ENCODE measurements around the gene WFIKKN2.
"Not testable (repeated sequence)": the region's sequence is repeated elsewhere in the genome, so short reads cannot be mapped to it uniquely, and the experiment has no call there.

The WFIKKN2 gene

DNA sequence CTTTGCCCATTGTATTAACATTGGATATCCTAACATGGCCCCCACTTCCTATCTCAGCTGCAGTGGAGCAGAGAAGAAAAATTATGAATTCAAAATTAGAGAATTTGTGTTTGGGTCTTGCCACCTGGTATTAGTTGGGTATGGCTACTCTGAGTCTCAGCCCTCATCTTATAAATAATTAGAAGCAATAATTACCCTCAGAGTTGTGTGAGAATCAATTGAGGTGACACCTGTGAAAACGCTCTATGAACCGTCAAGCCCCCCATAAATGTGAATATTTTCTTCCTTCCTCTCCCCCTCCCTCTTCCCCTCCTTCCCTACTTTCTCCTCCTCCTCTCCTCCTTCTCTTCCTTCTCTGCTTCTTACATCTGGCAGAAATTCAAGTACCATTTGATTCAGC, 39.7 kb downstream of the WFIKKN2 start:
- Mint-ChIP-seq H3K9me3 (no peaks in the 10 kb centered on the region), H3K27ac (no peak overlapping the region), H3K4me3 (no peak overlapping the region), H3K36me3 (no peaks in the 10 kb centered on the region), H3K4me1 (no peaks in the 10 kb centered on the region), H3K27me3 (no peaks in the 10 kb centered on the region)
- ATAC-seq (ENCODE audit: low read depth) (no peak), DNase-seq (ENCODE audit: low spot score in 2 of 2) (no peak)

DNA sequence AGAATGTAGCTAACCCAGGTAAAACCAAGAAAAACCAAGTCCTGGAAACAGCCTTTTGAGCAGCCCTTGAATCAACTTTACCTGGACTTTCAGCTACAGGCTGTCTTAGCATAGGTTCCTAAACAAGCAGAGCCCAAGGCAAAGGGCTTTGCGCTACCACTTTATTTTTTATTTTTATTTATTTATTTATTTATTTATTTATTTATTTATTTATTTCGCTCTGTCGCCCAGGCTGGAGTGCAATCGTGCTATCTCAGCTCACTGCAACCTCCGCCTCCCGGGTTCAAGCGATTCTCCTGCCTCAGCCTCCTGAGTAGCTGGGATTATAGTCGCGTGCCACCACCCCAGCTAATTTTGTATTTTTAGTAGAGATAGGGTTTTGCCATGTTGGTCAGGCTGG, 41.7 kb downstream of the WFIKKN2 start:
- not testable (repeated sequence) for H3K36me3 Mint-ChIP-seq; DNase-seq (ENCODE audit: low spot score in 2 of 2); H3K4me1 Mint-ChIP-seq; ATAC-seq (ENCODE audit: low read depth); H3K9me3 Mint-ChIP-seq; H3K27ac Mint-ChIP-seq; H3K4me3 Mint-ChIP-seq; H3K27me3 Mint-ChIP-seq

DNA sequence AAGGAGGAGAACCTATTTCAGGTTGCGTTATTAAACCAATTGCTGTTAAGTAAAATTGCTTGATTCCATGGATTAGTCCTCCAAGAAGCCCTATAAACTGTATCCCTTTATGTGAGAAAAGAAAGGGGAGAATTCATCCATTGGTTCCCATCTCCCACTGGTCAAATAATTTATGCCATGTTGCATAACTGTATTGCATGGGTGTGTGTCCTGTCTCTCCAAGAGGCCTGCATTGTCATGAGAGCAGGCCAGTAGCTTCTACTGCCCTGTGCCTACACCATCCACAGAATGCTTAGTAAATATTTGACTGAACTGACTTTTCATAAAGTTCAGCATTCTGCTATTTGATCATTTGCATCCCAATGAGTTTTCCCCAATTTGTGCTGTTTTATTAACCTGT, 42.5 kb downstream of the WFIKKN2 start:
- Mint-ChIP-seq H3K4me3 (no peak overlapping the region), H3K36me3 (no peaks in the 10 kb centered on the region), H3K27ac (no peak overlapping the region), H3K9me3 (no peaks in the 10 kb centered on the region), H3K4me1 (no peaks in the 10 kb centered on the region), H3K27me3 (no peaks in the 10 kb centered on the region)
- ATAC-seq (ENCODE audit: low read depth) (no peak), DNase-seq (ENCODE audit: low spot score in 2 of 2) (no peak)

DNA sequence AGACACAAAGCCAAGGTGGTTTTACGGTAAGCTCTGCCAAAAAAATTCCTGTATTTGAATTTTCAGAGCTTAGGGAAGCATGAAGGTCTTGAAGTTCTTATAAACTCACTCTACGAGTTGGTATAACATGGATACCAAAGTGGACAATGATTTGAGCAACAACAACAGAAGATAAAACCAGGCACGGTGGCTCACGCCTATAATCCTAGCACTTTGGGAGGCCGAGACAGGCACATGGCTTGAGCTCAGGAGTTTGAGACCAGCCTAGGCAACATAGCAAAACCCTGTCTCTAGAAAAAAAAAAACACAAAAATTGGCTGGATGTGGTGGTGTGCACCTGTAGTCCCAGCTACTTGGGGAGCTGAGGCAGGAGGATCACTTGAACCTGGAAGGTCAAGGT, 43.7 kb downstream of the WFIKKN2 start:
- ATAC-seq (ENCODE audit: low read depth) (no peak), DNase-seq (ENCODE audit: low spot score in 2 of 2) (no peak)
- Mint-ChIP-seq H3K4me3 (no peak overlapping the region), H3K36me3 (no peaks in the 10 kb centered on the region), H3K9me3 (no peaks in the 10 kb centered on the region), H3K27ac (no peak overlapping the region), H3K4me1 (peaks cover 6% of the 10 kb centered on the region), H3K27me3 (no peaks in the 10 kb centered on the region)

DNA sequence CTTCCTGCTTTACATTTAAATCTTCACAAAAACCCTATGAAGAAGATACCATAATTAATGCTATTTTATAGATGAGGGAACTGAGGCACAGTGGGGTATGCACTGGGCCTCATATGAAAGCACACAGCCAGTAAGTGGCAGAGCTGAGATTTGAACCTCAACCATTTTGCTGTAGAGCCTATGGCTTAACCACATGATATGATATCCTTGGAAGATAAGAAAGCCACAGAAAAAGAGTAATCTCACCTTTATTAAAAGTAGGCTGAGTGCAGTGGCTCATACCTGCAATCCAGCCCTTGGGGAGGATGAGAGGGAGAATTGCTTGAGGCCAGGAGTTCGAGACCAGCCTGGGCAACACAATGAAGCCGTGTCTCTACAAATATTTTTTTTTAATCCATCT, 45.8 kb downstream of the WFIKKN2 start:
- Mint-ChIP-seq H3K9me3 (no peaks in the 10 kb centered on the region), H3K27ac (no peak overlapping the region), H3K36me3 (no peaks in the 10 kb centered on the region), H3K27me3 (no peaks in the 10 kb centered on the region), H3K4me1 (peaks cover 10% of the 10 kb centered on the region), H3K4me3 (no peak overlapping the region)
- DNase-seq (ENCODE audit: low spot score in 2 of 2) (no peak), ATAC-seq (ENCODE audit: low read depth) (no peak)

DNA sequence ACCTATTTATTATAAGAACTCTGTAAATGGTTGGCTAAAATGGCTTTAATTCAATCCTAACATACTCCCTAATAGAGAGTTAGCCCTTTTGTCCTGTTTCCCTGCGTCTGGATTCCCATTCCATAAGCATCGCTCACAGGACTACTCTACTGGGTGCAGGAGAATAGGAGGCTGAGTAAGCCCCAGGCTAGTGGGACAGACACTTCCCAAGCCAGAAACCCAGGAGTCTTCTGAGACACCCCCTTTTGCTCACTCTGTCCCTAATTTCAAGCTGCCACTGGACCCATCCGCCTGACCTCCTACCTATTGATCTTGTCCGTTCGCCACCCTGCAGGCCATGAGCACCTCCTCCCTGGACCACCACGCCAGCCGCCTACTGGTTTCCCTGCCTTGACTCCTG, 47.5 kb downstream of the WFIKKN2 start:
- no peak for DNase-seq (ENCODE audit: low spot score in 2 of 2)
- no peak overlapping the region for H3K27ac Mint-ChIP-seq
- no peaks in the 10 kb centered on the region for H3K27me3 Mint-ChIP-seq
- peaks cover 12% of the 10 kb centered on the region for H3K4me1 Mint-ChIP-seq
- no peaks in the 10 kb centered on the region for H3K36me3 Mint-ChIP-seq
- ATAC-seq (ENCODE audit: low read depth) = no peak
- no peak overlapping the region for H3K4me3 Mint-ChIP-seq
- no peaks in the 10 kb centered on the region for H3K9me3 Mint-ChIP-seq

DNA sequence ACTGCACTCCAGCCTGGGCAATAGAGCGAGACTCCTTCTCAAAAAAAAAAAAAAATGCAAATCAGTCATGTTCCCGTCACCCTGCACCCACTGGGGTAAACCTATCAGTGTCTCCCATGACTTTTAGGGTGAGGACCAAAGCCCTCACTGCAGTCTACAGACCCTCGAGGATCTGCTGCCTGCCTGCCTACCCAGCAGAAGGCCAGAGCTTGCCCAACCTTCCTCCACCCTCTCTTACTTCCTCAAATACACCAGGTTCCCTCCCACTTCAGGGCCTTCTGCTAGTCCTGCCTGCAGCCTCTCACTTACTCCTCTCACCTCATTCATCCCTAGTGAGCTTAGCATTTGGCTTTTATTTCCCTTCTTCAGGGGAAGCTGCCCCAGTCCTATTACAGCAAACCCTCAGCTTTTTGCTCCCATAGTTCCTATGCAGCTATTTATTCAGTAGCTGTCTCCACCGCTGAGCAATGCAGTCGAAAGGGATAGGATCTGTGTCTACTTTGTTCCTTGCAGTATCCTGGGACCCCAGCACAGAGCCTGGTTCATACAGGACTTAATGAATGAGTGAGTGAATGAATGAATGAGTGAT, 48.6 kb downstream of the WFIKKN2 start:
- Mint-ChIP-seq H3K36me3 (no peaks in the 10 kb centered on the region), H3K27ac (peak overlapping the region; percentile 36), H3K4me3 (peak overlapping the region; percentile 44), H3K27me3 (no peaks in the 10 kb centered on the region), H3K4me1 (peaks cover 12% of the 10 kb centered on the region), H3K9me3 (no peaks in the 10 kb centered on the region)
- ATAC-seq (ENCODE audit: low read depth) (peak; percentile 99), DNase-seq (ENCODE audit: low spot score in 2 of 2) (peak in 1 of 2 donors; percentile 28)

DNA sequence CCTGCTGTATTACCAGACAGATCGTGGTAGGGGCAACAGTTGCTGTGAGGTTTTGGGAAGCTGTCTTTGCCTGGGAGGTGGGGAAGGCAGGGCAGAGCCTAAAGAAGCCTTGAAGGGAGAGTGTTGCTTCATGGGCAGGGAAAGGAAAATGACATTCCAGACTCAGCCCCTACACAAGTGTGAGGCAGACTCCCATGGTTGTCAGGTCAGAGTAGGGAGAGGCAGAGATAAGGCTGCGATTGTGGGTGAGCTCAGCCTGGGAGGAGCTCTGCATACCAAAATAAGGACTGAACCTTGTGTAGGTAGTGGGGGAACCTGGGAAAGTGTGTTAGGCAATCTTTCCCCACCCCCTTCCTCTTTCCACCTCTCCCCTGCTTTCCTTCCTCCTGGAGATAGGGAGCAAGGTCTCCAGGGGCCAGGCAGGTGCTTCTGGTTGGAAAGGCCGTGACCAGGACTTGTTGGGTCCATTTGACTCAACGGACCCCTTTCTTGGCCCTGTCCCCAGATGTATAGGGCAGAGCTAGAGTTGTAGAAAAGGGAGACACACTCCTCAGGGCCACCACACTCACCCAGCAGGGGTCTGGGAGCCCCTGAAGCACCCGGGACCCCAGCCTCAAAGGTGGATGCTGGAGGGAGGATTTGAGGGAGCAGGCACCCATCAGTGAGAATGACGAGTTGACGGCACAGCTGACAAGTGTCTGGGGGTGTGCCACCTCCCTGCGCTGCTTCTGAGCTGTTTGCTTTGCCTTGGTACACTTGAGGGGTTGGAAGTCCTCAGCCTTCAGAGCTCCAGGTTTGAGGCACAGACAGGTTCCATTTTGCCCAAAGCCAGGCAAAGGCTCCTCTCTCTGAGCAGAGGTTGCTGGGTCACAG, 49.3 kb downstream of the WFIKKN2 start:
- Mint-ChIP-seq H3K4me3 (no peak overlapping the region), H3K27me3 (no peaks in the 10 kb centered on the region), H3K9me3 (no peaks in the 10 kb centered on the region), H3K4me1 (peaks cover 12% of the 10 kb centered on the region), H3K36me3 (no peaks in the 10 kb centered on the region), H3K27ac (peak overlapping the region; percentile 36)
- DNase-seq (ENCODE audit: low spot score in 2 of 2) (no peak), ATAC-seq (ENCODE audit: low read depth) (no peak)

DNA sequence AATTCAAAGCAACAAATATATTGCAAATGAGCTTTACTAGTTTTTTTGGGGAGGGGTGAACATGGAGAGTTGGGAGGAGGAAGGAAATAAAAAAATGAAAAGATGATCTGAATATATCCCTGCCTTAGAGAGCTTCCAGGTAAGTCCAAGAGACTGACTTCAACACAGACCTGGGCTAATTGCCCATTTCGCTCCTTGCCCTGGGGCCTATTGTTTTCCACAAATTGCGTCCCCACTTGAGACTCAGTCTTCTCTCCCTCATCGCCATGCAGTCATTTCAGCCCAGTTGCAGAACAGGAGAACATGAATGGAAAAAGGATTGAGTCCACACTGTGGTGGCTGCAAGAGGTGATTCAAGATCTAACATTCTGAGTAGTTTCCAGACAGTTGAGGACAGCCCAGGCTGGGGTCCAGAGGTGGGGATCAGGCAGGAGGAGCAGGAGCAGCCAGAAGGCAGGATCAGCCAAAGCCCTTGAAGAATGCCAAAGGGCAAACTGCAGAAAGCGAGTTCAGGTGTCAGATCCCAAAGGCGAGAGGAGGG, 52.4 kb downstream of the WFIKKN2 start:
- Mint-ChIP-seq H3K27ac (no peak overlapping the region), H3K9me3 (no peaks in the 10 kb centered on the region), H3K27me3 (peaks cover 4% of the 10 kb centered on the region), H3K4me3 (no peak overlapping the region), H3K4me1 (peaks cover 12% of the 10 kb centered on the region), H3K36me3 (no peaks in the 10 kb centered on the region)
- DNase-seq (ENCODE audit: low spot score in 2 of 2) = no peak
- ATAC-seq (ENCODE audit: low read depth) = no peak

DNA sequence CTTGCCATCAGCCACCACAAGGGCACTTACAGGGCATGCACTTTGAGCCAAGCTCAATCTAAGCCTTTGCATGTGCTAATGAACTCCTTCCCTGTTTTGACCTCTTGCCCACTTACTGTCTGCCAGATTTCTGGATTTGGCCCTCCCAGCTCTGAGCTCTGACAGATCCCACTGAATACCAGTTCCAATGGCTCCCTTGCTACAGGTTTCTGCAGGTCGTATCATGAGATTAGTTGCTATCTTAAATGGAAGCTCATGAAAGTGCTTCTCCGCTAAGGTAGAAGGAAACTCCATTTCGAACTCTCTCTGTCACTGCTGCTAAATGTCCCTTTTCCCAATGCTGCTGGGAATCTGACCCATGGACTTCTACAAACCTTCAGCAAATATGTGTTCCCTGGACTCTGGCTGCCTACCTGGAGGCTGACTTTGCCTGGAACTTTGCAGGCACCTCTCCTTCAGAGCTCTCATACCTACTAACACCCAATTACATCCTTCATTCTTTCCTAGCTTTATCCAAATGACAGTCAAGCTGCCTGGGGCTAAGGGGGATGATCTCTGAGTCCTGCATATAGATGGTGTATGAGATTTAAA, 54.2 kb downstream of the WFIKKN2 start:
- DNase-seq (ENCODE audit: low spot score in 2 of 2) = no peak
- no peaks in the 10 kb centered on the region for H3K36me3 Mint-ChIP-seq
- H3K27ac Mint-ChIP-seq = no peak overlapping the region
- no peak overlapping the region for H3K4me3 Mint-ChIP-seq
- H3K9me3 Mint-ChIP-seq = no peaks in the 10 kb centered on the region
- peaks cover 2% of the 10 kb centered on the region for H3K4me1 Mint-ChIP-seq
- H3K27me3 Mint-ChIP-seq = peaks cover 4% of the 10 kb centered on the region
- no peak for ATAC-seq (ENCODE audit: low read depth)

DNA sequence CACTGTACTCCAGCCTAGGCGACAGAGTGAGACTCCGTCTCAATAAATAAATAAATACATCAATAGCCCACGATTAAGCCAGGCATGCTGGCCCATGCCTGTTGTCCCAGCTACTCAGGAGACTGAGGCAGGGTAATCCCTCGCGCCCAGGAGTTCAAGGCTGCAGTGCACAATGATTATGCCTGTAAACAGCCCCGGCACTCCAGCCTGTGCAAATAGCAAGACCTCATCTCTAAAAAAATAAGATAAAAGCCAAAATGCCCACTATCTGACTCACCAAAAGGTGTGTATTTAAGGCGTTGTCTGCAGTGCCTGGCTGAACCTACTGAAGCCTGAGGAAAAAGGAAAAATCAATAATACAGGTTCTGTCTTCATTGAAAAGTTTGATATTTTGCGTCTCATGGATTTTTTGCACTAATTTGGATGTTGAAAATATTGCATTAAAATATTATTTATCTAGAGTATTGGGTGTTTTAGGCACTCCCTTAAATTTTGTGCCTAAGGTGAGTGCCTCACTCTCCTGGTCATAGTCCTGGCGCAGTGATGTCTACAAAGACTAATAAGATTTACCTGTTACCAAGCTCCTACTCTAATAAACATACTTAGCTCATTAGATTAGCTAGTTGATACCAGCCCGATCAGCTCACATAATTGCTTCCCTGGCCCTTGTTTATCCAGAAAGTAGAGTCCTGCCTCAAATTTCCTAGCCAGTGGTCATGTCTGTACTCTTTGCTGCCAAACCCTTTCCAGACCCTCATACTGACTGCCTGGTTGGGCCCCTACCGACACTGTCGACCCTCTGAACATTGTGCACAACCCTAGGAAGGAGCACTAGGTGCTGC, 55.5 kb downstream of the WFIKKN2 start:
- H3K27me3 Mint-ChIP-seq = peaks cover 5% of the 10 kb centered on the region
- H3K27ac Mint-ChIP-seq = no peak overlapping the region
- ATAC-seq (ENCODE audit: low read depth) (no peak), DNase-seq (ENCODE audit: low spot score in 2 of 2) (no peak)
- H3K4me1 Mint-ChIP-seq = peaks cover 2% of the 10 kb centered on the region
- no peaks in the 10 kb centered on the region for H3K9me3 Mint-ChIP-seq
- no peak overlapping the region for H3K4me3 Mint-ChIP-seq
- no peaks in the 10 kb centered on the region for H3K36me3 Mint-ChIP-seq

DNA sequence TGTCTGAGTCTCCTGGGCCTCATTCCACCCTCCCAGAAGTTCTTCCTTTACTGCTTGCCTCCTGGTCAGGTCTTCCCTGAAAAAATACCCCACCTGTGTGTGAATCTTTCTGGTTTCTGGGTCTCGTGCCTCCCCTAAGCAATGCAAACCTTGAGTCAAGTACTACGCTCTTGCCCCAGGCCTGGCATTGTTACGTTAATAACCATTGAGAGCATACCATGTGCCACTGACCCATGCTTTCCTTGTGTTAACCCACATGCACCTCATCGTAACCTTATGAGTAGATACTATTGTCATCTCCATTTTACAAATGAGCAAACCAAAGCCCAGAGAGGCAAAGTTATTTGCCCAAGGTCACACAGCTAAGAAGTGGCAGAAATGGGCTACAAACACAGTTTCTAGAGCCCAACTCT, 56.2 kb downstream of the WFIKKN2 start:
- peaks cover 5% of the 10 kb centered on the region for H3K27me3 Mint-ChIP-seq
- no peak for DNase-seq (ENCODE audit: low spot score in 2 of 2)
- H3K27ac Mint-ChIP-seq = no peak overlapping the region
- H3K36me3 Mint-ChIP-seq = no peaks in the 10 kb centered on the region
- H3K4me3 Mint-ChIP-seq = no peak overlapping the region
- H3K9me3 Mint-ChIP-seq = no peaks in the 10 kb centered on the region
- H3K4me1 Mint-ChIP-seq = peaks cover 2% of the 10 kb centered on the region
- no peak for ATAC-seq (ENCODE audit: low read depth)
